Measurements from ENCODE around the gene DPF3.

DPF3 gene

GRCh38 chr14:72588521-72588920 lies 305.4 kb downstream of the DPF3 start:
- no peak for DNase-seq

DNA sequence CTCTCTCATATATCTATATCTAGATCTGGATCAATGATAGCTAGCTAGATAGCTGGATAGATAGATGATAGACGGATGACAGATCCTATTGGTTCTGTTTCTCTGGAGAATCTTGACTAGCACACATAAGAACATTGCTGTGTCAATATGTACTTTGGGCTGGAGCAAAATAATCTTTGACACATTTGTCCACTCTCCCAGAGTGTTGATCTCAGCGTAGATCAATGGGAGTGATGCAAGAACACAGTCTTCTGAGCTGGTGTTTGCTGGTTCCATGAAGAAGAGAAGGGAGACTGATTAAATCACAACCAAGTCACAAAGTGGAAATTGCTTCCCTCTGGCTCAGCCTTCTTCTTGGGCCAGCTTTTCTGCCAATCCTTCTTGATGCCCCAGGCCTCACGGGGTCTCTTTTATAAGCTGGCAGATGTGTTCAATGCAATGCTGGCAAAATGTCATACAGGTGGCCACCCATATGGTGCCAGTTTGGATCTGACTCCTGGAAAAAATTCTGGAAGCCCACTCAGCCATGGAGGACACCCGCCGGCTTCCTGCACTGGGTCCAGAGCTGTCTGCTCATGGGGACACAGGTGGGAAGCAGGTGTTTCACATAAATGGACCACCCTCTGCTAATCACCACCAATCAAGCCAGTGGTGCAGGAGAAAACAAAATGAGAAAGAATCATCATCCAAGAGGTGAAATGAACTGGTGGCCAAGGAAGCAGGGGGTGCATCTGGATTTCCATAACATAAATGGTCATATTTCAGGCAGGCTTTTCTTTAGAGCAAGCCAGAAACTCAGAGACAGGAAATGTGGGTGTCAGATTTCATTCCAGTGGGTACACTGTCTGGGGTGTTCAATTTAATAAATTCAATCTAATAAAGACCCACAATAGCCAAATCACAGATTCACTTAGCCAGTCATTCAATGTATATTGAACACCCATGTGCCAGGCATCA lies 310.3 kb downstream of the DPF3 start:
- DNase-seq = no peak

GRCh38 chr14:72582582-72582981 lies 311.3 kb downstream of the DPF3 start:
- no peak for DNase-seq

- DNase-seq = no peak
These were observed 315.4 kb downstream of the DPF3 start for GRCh38 chr14:72578514-72578913.

GRCh38 chr14:72577521-72577920 lies 316.4 kb downstream of the DPF3 start:
- no peak for DNase-seq

- no peak for DNase-seq
These were observed 317.6 kb downstream of the DPF3 start for GRCh38 chr14:72576258-72576657.

GRCh38 chr14:72574715-72575114 lies 319.2 kb downstream of the DPF3 start:
- DNase-seq = no peak

GRCh38 chr14:72573725-72574417 lies 320.0 kb downstream of the DPF3 start:
- DNase-seq = no peak

Data from 8988T (cell line).